ENCODE results near the gene CMTR2. TPM values are rescaled to one million over a fixed set of nuclear protein-coding genes. Genes with fewer than 3 reads are reported as not detected.

Gene CMTR2
- 21.9 and 33.6 TPM in 2 replicates for total RNA-seq (2012; rRNA removed)
- polyA plus RNA-seq (2012; rRNA removed) = 6.9 and 10.6 TPM in 2 replicates
- 3.0 and 3.4 TPM in 2 replicates for polyA plus RNA-seq (2012; cell fraction: cytosol; rRNA removed)
- 2.2 and 16.4 TPM in 2 replicates for polyA plus RNA-seq (2012; cell fraction: nucleus; rRNA removed; ENCODE audit: low replicate concordance)
- percentile 70 among the genes with signal in this experiment for Bru-seq, nascent RNA
- percentile 76 among the genes with signal in this experiment for BruChase-seq, experiment 1, labeled RNA remaining after a 6-hour chase
- percentile 95 among the genes with signal in this experiment for BruChase-seq, experiment 2, labeled RNA remaining after a 2-hour chase
- long read RNA-seq, full-length matches to known transcripts = 17 of 22 reads
- long read RNA-seq, partial matches to known transcripts = 1 of 22 reads
- long read RNA-seq, other reads (novel, unspliced or antisense) = 4 of 22 reads

GRCh38 chr16:71288890-71289731, at the start of gene CMTR2:
TSS of gene CMTR2 (minus strand) at chr16:71289402. CDS start at chr16:71285920, 3,482 bp downstream.
- POLR2A ChIA-PET (ENCODE audit: unreplicated experiment) = interaction anchor here (0.5 to 0.6 kb wide), 3 partner anchors 14 to 39 kb away, joined by 3 to 21 read pairs (median 4); no protein-coding TSS in a partner anchor
- Histone ChIP-seq H3K4me2 (ENCODE audit: low read depth, low read length) (peak within 1 kb of the TSS; percentile 82), H4K91ac (ENCODE audit: insufficient read depth, low read depth, low read length) (peak within 1 kb of the TSS; percentile 54), H3K27me3 (ENCODE audit: control insufficient read depth, insufficient read depth, low read length) (no peaks in the 10 kb centered on the region), H2BK15ac (ENCODE audit: low read depth, low read length) (no peak within 1 kb of the TSS), H3K14ac (replicated peaks; ENCODE audit: low read depth, low read length) (peak within 1 kb of the TSS; percentile 74), H3K56ac (ENCODE audit: extremely low read depth, insufficient read depth, low read length) (peak within 1 kb of the TSS; percentile 55), H2BK20ac (ENCODE audit: low read depth, low read length) (no peak within 1 kb of the TSS), H4K8ac (ENCODE audit: low read depth in 2 of 2, low read length in 2 of 2) (peak within 1 kb of the TSS; percentile 73 to 89), H3K4me3 (ENCODE audit: insufficient read depth, low read depth, low read length) (peak within 1 kb of the TSS; percentile 67), H3K18ac (ENCODE audit: low read depth, low read length) (peak within 1 kb of the TSS; percentile 39), H3K9me1 (ENCODE audit: insufficient read depth, low read length) (peaks cover 2% of the 10 kb centered on the region; the same call in 1 of the 2 replicates), H2BK120ac (ENCODE audit: low read depth, low read length) (peak within 1 kb of the TSS; percentile 28; the same call in 1 of the 2 replicates), H3K9me3 (ENCODE audit: control insufficient read depth, insufficient read depth, low read length) (no peaks in the 10 kb centered on the region), H3K9ac (ENCODE audit: low read depth, low read length) (peak within 1 kb of the TSS; percentile 74), H3K27ac (ENCODE audit: insufficient read depth, low read length) (peak within 1 kb of the TSS; percentile 79), H3K4ac (ENCODE audit: low read depth, low read length) (peak within 1 kb of the TSS; percentile 49), H2BK5ac (ENCODE audit: low read depth, low read length, poor library complexity, severe bottlenecking) (peak within 1 kb of the TSS; percentile 76), H2AK9ac (replicated peaks; ENCODE audit: low read depth, low read length, poor library complexity) (peak within 1 kb of the TSS; percentile 74), H3K23ac (ENCODE audit: low read depth, low read length) (peak within 1 kb of the TSS; percentile 59; the same call in 1 of the 2 replicates), H4K5ac (ENCODE audit: low read depth, low read length) (peak within 1 kb of the TSS; percentile 90), H3K79me1 (ENCODE audit: low read depth in 1 of 2, low read length in 2 of 2) (peaks cover 9 to 21% of the 10 kb centered on the region in 2 experiments), H2AK5ac (ENCODE audit: low read depth, low read length) (no peak within 1 kb of the TSS; the same call in 1 of the 2 replicates), H3K36me3 (ENCODE audit: control insufficient read depth, insufficient read depth, low read length) (peaks cover 6% of the 10 kb centered on the region), H2AFZ (replicated peaks; ENCODE audit: low read length, poor library complexity) (peak within 1 kb of the TSS; percentile 93), H3K4me1 (ENCODE audit: control insufficient read depth, insufficient read depth, low read length) (no peaks in the 10 kb centered on the region; the same call in 1 of the 2 replicates), H4K20me1 (ENCODE audit: insufficient read depth, low read length) (no peaks in the 10 kb centered on the region)
- WGBS, 2 experiments (ENCODE audit: extremely low coverage in 2 of 2, insufficient read length in 1 of 2) = 2% methylated on average over 11 of the region's 60 CpGs; no CpG with 5 or more reads in 1 of the 2 experiments
- no TSS peak for BruUV-seq (replicated peaks)
- ATAC-seq (ENCODE audit: low read depth) (peak; percentile 96), DNase-seq (peak; percentile 97)
- in situ Hi-C loops (cut with MboI; ENCODE audit: low sequenced_read_pairs) (loop anchor here (25.0 kb wide), 1 partner anchor 502 kb away; no protein-coding TSS in a partner anchor), intact Hi-C loops (cut with micrococcal nuclease) (loop anchor here (2.0 kb wide), 1 partner anchor 70 kb away; the partner anchor contains the start of gene CALB2), dilution Hi-C loops (cut with HindIII; ENCODE audit: low sequenced_read_pairs, unreplicated experiment) (no loop called here)
- CTCF ChIA-PET = interaction anchor here (0.6 to 1.3 kb wide), 2 partner anchors 23 to 1315 kb away, joined by 3 to 5 read pairs; no protein-coding TSS in a partner anchor
- TF ChIP-seq POLR2A (IDR thresholded peaks at IDR 0.05; ENCODE audit: low read depth, low read length) = peak; percentile 86
- no peak for TF ChIP-seq CHD1 (IDR thresholded peaks at IDR 0.05; ENCODE audit: low read depth, low read length)
- TF ChIP-seq ELK1 (IDR thresholded peaks at IDR 0.05; ENCODE audit: borderline replicate concordance, low read depth, low read length) = no peak
- TF ChIP-seq SMC3 (IDR thresholded peaks at IDR 0.05; ENCODE audit: low read depth, low read length) = no peak
- TF ChIP-seq CTCF (conservative IDR thresholded peaks at IDR 0.05; ENCODE audit: low read depth, low read length) = no peak
- no peak for TF ChIP-seq FOS (IDR thresholded peaks at IDR 0.05; ENCODE audit: low read depth, low read length)
- TF ChIP-seq RAD21 (IDR thresholded peaks at IDR 0.05; ENCODE audit: low read length) = no peak
- no peak for TF ChIP-seq RCOR1 (IDR thresholded peaks at IDR 0.05; ENCODE audit: insufficient replicate concordance, low read length)
- TF ChIP-seq USF2 (IDR thresholded peaks at IDR 0.05; ENCODE audit: low read depth, low read length) = peak; percentile 98
- no peak for TF ChIP-seq CEBPB (IDR thresholded peaks at IDR 0.05; ENCODE audit: low read depth, low read length)
